B cell (primary cell): ENCODE measurements around the gene CFAP53.

ENCODE experiments used
- EZH2 ChIP-seq: IDR thresholded peaks from 2 replicates; pipeline ENCODE4 v1.6.1; 2012; ENCODE audit warnings: borderline replicate concordance, low read depth, mild to moderate bottlenecking, moderate library complexity, low read length; ENCODE audit not compliant: insufficient read depth, poor library complexity, severe bottlenecking
- TF ChIP-seq, protein P1 (sequence below): fragments of 200-600 bp; IDR thresholded peaks from one replicate; pipeline ENCODE4 v1.8.0; 2022; ENCODE audit warnings: antibody characterized with exemption, mild to moderate bottlenecking

DNA sequence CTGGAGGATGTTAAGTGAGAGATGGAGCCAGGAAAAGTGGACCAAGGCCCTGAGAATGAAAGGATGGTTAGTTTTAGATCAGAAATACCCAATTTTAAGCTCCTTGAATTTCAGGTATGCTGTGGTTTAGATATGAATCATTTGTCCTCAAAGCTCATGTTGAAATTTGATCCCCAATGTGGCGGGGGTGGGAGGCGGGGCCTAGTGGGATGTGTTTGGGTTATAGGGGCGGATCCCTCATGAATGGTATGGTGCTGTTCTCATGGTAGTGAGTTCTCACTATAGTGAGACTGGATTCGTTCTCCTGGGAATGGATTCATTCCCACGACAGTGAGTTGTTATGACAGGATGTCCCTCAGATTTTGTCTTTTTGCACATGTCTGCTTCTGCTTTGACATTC lies 82.7 kb downstream of the CFAP53 start:
- TF ChIP-seq, protein P1, sequence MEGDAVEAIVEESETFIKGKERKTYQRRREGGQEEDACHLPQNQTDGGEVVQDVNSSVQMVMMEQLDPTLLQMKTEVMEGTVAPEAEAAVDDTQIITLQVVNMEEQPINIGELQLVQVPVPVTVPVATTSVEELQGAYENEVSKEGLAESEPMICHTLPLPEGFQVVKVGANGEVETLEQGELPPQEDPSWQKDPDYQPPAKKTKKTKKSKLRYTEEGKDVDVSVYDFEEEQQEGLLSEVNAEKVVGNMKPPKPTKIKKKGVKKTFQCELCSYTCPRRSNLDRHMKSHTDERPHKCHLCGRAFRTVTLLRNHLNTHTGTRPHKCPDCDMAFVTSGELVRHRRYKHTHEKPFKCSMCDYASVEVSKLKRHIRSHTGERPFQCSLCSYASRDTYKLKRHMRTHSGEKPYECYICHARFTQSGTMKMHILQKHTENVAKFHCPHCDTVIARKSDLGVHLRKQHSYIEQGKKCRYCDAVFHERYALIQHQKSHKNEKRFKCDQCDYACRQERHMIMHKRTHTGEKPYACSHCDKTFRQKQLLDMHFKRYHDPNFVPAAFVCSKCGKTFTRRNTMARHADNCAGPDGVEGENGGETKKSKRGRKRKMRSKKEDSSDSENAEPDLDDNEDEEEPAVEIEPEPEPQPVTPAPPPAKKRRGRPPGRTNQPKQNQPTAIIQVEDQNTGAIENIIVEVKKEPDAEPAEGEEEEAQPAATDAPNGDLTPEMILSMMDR = no peak
- TF ChIP-seq EZH2 = no peak
